ENCODE results near the gene OR52W1. TPM values are rescaled to one million over a fixed set of nuclear protein-coding genes. Genes with fewer than 3 reads are reported as not detected.

OR52W1 gene
- total RNA-seq, 4 donors from 2014 or later = not detected

DNA sequence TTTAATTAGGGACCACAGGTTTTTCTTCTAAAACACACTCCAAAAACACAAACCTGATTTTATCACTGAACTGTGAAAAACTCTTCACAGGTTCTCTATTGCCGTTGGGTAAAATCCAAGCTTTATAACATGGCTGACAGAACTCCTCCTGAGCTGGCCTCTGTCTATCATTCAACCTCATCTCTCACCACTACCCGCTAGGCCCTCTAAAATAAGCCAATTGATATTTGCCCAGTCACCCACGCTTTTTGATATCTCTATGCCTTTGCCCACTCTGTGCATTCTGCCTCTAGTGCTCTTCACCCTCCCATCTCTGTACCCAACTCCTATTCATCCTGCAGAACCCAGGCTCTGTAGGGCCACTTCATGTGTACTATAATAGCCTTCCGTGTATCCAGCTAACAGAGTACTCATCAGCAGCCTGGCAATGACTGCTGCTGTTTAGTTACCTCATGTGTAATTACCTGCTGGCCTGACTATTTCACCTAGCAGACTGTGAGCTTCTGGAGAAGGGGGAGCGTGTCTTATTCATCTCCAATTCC lies 38.8 kb downstream of the OR52W1 start:
- intact Hi-C loops (cut with DNase I; ENCODE audit: low total_unique reads) = no loop called here
- TF ChIP-seq POLR2A (IDR thresholded peaks at IDR 0.05) (no peak), CTCF (IDR thresholded peaks at IDR 0.05) (no peak)
- no peak for DNase-seq (ENCODE audit: low spot score in 2 of 2)
- H3K4me3 ChIP-seq (ENCODE audit: low read depth, poor library complexity, severe bottlenecking) = no peak overlapping the region
- WGBS, 2 donors = 86 to 92% methylated on average over 5 of the region's 5 CpGs

DNA sequence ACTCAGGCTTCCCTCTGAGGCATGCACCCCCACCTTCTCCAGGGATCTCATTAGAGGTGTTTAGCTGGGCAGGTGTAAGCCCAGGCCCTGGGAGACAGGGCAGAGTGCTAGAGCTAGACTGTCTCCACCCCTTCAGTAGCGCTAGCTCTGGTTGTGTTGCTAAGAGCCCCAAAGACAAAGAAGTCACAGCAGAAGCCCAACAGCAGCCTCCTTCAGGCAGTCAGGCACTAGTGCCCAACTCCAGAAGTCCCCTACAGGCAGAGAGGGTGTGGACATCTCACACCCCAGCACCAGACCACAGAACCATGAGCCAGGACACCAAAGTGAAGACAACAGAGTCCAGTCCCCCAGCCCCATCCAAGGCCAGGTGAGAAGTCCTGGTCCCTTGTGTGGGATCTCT lies 39.9 kb downstream of the OR52W1 start, which contains the start of gene CNGA4:
Gene CNGA4, plus strand, starts transcription at position 188 of the 400 bp plus-strand sequence. Its CDS starts 118 bp downstream, at position 306.
- no peak within 1 kb of the TSS for H3K4me3 ChIP-seq (ENCODE audit: low read depth, poor library complexity, severe bottlenecking)
- TF ChIP-seq CTCF (IDR thresholded peaks at IDR 0.05) (no peak), POLR2A (IDR thresholded peaks at IDR 0.05) (no peak)
- 75 to 80% methylated on average over 1 of the region's 1 CpG for WGBS, 2 donors
- no peak for DNase-seq (ENCODE audit: low spot score in 2 of 2)
- intact Hi-C loops (cut with DNase I; ENCODE audit: low total_unique reads) = no loop called here

DNA sequence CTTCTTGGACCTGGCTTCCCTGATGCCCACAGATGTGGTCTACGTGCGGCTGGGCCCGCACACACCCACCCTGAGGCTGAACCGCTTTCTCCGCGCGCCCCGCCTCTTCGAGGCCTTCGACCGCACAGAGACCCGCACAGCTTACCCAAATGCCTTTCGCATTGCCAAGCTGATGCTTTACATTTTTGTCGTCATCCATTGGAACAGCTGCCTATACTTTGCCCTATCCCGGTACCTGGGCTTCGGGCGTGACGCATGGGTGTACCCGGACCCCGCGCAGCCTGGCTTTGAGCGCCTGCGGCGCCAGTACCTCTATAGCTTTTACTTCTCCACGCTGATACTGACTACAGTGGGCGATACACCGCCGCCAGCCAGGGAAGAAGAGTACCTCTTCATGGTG lies 41.1 kb downstream of the OR52W1 start:
- no peak for DNase-seq (ENCODE audit: low spot score in 2 of 2)
- no peak for TF ChIP-seq CTCF (IDR thresholded peaks at IDR 0.05)
- intact Hi-C loops (cut with DNase I; ENCODE audit: low total_unique reads) = no loop called here
- WGBS, 2 donors = 97% methylated on average over 28 of the region's 28 CpGs
- no peak overlapping the region for H3K4me3 ChIP-seq (ENCODE audit: low read depth, poor library complexity, severe bottlenecking)

DNA sequence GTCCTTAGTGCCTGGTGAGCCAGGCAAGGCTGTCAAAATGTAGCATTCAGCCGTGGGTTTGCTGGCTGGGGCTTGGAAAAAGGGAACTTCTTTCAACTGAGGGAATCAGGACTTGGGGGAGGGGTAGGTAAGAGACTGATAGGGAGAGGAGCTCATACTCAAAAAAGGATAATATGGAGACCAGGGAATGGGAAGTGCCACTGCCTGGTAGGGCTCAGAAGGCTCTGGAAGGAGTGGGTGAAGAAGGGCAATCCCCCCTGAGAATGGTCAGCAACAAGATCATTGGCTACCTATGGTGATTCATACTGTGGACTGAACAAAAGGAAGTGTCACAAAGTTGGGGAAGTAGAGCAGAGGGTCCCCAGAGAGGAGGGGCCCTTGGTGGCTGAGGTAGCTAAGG lies 41.8 kb downstream of the OR52W1 start:
- DNase-seq (ENCODE audit: low spot score in 2 of 2) = no peak
- WGBS, 2 donors = 59 to 79% methylated on average over 1 of the region's 1 CpG
- intact Hi-C loops (cut with DNase I; ENCODE audit: low total_unique reads) = no loop called here
- H3K4me3 ChIP-seq (ENCODE audit: low read depth, poor library complexity, severe bottlenecking) = no peak overlapping the region
- TF ChIP-seq CTCF (IDR thresholded peaks at IDR 0.05) (no peak), POLR2A (IDR thresholded peaks at IDR 0.05) (no peak)

DNA sequence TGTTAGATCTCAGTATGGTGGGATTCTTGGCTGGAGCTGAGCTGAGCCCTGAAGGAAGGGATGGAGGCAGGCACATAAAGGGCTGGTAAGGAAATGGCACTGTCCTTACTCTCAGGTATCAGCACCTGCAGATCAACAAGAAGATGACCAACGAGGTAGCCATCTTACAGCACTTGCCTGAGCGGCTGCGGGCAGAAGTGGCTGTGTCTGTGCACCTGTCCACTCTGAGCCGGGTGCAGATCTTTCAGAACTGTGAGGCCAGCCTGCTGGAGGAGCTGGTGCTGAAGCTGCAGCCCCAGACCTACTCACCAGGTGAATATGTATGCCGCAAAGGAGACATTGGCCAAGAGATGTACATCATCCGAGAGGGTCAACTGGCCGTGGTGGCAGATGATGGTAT lies 42.3 kb downstream of the OR52W1 start:
- WGBS, 2 donors = 91 to 96% methylated on average over 7 of the region's 7 CpGs

More for the DNA sequence above, 42.3 kb downstream of the OR52W1 start:
- no peak overlapping the region for H3K4me3 ChIP-seq (ENCODE audit: low read depth, poor library complexity, severe bottlenecking)
- intact Hi-C loops (cut with DNase I; ENCODE audit: low total_unique reads) = no loop called here
- DNase-seq (ENCODE audit: low spot score in 2 of 2) = no peak
- no peak for TF ChIP-seq POLR2A (IDR thresholded peaks at IDR 0.05)
- TF ChIP-seq CTCF (IDR thresholded peaks at IDR 0.05) = no peak

Data from lower leg skin (tissue), 4 donors.